Duodenal mucosa (tissue), 2 donors: ENCODE results near the gene METTL8.
"Not testable (repeated sequence)": the region's sequence is repeated elsewhere in the genome, so short reads cannot be mapped to it uniquely, and the experiment has no call there.

Source experiments
- H3K27ac ChIP-seq: one replicate; pipeline ENCODE4 v1.7.0; 2013; ENCODE audit warnings: low read depth, low read length
- H3K27me3 ChIP-seq, 2 donors: one replicate each; pipeline ENCODE4 v1.7.0; 2013; ENCODE audit warnings: low read length in 2 of 2, control low read depth in 1 of 2; ENCODE audit not compliant: insufficient read depth in 2 of 2, control insufficient read depth in 1 of 2
- H3K36me3 ChIP-seq, 2 donors: one replicate each; pipeline ENCODE4 v1.7.0; 2013; ENCODE audit warnings: low read length in 2 of 2, control low read depth in 1 of 2; ENCODE audit not compliant: insufficient read depth in 2 of 2, control insufficient read depth in 1 of 2
- H3K4me1 ChIP-seq, 2 donors: one replicate each; pipeline ENCODE4 v1.7.0; 2013; ENCODE audit warnings: low read length in 2 of 2, control low read depth in 1 of 2; ENCODE audit not compliant: insufficient read depth in 2 of 2, control insufficient read depth in 1 of 2
- H3K4me3 ChIP-seq, 2 donors: one replicate each; pipeline ENCODE4 v1.7.0; 2013; ENCODE audit warnings: low read length in 2 of 2, low read depth in 1 of 2
- H3K9ac ChIP-seq, 2 donors: one replicate each; pipeline ENCODE4 v1.7.0; 2013; ENCODE audit warnings: low read length in 2 of 2, low read depth in 1 of 2
- H3K9me3 ChIP-seq, 2 donors: one replicate each; pipeline ENCODE4 v1.7.0; 2013; ENCODE audit warnings: low read length in 2 of 2, control low read depth in 1 of 2; ENCODE audit not compliant: control insufficient read depth in 1 of 2

The METTL8 gene

GRCh38 chr2:171353746-171354145 is 80.0 kb downstream of the METTL8 start:
- not testable (repeated sequence) for H3K4me3 ChIP-seq, H3K9me3 ChIP-seq, H3K36me3 ChIP-seq, H3K9ac ChIP-seq, H3K4me1 ChIP-seq, H3K27me3 ChIP-seq, H3K27ac ChIP-seq

- Histone ChIP-seq H3K9me3 (no peaks in the 10 kb centered on the region), H3K9ac (no peak overlapping the region), H3K4me3 (no peak overlapping the region), H3K27me3 (no peaks in the 10 kb centered on the region), H3K36me3 (no peaks in the 10 kb centered on the region), H3K27ac (no peak overlapping the region), H3K4me1 (peaks cover 0 to 5% of the 10 kb centered on the region in 2 donors)
Observed at GRCh38 chr2:171348056-171348455, 85.7 kb downstream of the METTL8 start.

- no peaks in the 10 kb centered on the region for H3K27me3 ChIP-seq
- H3K9me3 ChIP-seq: no peaks in the 10 kb centered on the region
- no peak overlapping the region for H3K27ac ChIP-seq
- no peak overlapping the region for H3K4me3 ChIP-seq
- H3K9ac ChIP-seq: no peak overlapping the region
- peaks cover 0 to 5% of the 10 kb centered on the region in 2 donors for H3K4me1 ChIP-seq
- H3K36me3 ChIP-seq: no peaks in the 10 kb centered on the region
Observed at GRCh38 chr2:171347591-171348032, 86.2 kb downstream of the METTL8 start.

- H3K36me3 ChIP-seq: no peaks in the 10 kb centered on the region
- H3K9me3 ChIP-seq: no peaks in the 10 kb centered on the region
- no peak overlapping the region for H3K27ac ChIP-seq
- H3K27me3 ChIP-seq: no peaks in the 10 kb centered on the region
- H3K9ac ChIP-seq: no peak overlapping the region
- H3K4me1 ChIP-seq: peaks cover 0 to 5% of the 10 kb centered on the region in 2 donors
- H3K4me3 ChIP-seq: no peak overlapping the region
Observed at GRCh38 chr2:171346723-171347557, 86.8 kb downstream of the METTL8 start.

GRCh38 chr2:171345971-171346722 is 87.6 kb downstream of the METTL8 start:
- H3K9me3 ChIP-seq: no peaks in the 10 kb centered on the region
- H3K27me3 ChIP-seq: no peaks in the 10 kb centered on the region
- H3K4me3 ChIP-seq: no peak overlapping the region
- H3K27ac ChIP-seq: no peak overlapping the region
- no peak overlapping the region for H3K9ac ChIP-seq
- H3K4me1 ChIP-seq: peaks cover 0 to 5% of the 10 kb centered on the region in 2 donors
- no peaks in the 10 kb centered on the region for H3K36me3 ChIP-seq

- no peaks in the 10 kb centered on the region for H3K27me3 ChIP-seq
- H3K9ac ChIP-seq: no peak overlapping the region
- H3K9me3 ChIP-seq: no peaks in the 10 kb centered on the region
- H3K27ac ChIP-seq: no peak overlapping the region
- peaks cover 0 to 5% of the 10 kb centered on the region in 2 donors for H3K4me1 ChIP-seq
- no peaks in the 10 kb centered on the region for H3K36me3 ChIP-seq
- H3K4me3 ChIP-seq: no peak overlapping the region
Observed at GRCh38 chr2:171344182-171344581, 89.6 kb downstream of the METTL8 start.

- no peak overlapping the region for H3K9ac ChIP-seq
- no peaks in the 10 kb centered on the region for H3K36me3 ChIP-seq
- peaks cover 0 to 3% of the 10 kb centered on the region in 2 donors for H3K4me1 ChIP-seq
- H3K4me3 ChIP-seq: no peak overlapping the region
- H3K27me3 ChIP-seq: no peaks in the 10 kb centered on the region
- no peaks in the 10 kb centered on the region for H3K9me3 ChIP-seq
- H3K27ac ChIP-seq: no peak overlapping the region
Observed at GRCh38 chr2:171342067-171342413, 91.8 kb downstream of the METTL8 start.

GRCh38 chr2:171341394-171342066 is 92.3 kb downstream of the METTL8 start:
- no peak overlapping the region for H3K9ac ChIP-seq
- H3K36me3 ChIP-seq: no peaks in the 10 kb centered on the region
- no peaks in the 10 kb centered on the region for H3K4me1 ChIP-seq
- no peak overlapping the region for H3K27ac ChIP-seq
- H3K27me3 ChIP-seq: no peaks in the 10 kb centered on the region
- no peaks in the 10 kb centered on the region for H3K9me3 ChIP-seq
- no peak overlapping the region for H3K4me3 ChIP-seq

GRCh38 chr2:171334946-171335345 is 98.8 kb downstream of the METTL8 start:
- Histone ChIP-seq H3K27me3 (no peaks in the 10 kb centered on the region), H3K9ac (no peak overlapping the region), H3K4me1 (no peaks in the 10 kb centered on the region), H3K36me3 (no peaks in the 10 kb centered on the region), H3K4me3 (no peak overlapping the region), H3K27ac (no peak overlapping the region), H3K9me3 (no peaks in the 10 kb centered on the region)

- Histone ChIP-seq H3K27ac (no peak overlapping the region), H3K9ac (no peak overlapping the region), H3K9me3 (no peaks in the 10 kb centered on the region), H3K27me3 (no peaks in the 10 kb centered on the region), H3K36me3 (no peaks in the 10 kb centered on the region), H3K4me1 (no peaks in the 10 kb centered on the region), H3K4me3 (no peak overlapping the region)
Observed at GRCh38 chr2:171334171-171334570, 99.6 kb downstream of the METTL8 start.
